Activated CD8-positive, alpha-beta memory T cell treated with anti-CD3 and anti-CD28 coated beads, Interleukin-2, amount 50 U/mL, for 4 hours (primary cell): ENCODE data around the gene PTF1A.

ENCODE experiments used
- DNase-seq: peaks from one replicate; pipeline ENCODE4 v3.0.0-alpha.2; 2020

Gene PTF1A, protein sequence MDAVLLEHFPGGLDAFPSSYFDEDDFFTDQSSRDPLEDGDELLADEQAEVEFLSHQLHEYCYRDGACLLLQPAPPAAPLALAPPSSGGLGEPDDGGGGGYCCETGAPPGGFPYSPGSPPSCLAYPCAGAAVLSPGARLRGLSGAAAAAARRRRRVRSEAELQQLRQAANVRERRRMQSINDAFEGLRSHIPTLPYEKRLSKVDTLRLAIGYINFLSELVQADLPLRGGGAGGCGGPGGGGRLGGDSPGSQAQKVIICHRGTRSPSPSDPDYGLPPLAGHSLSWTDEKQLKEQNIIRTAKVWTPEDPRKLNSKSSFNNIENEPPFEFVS

DNA sequence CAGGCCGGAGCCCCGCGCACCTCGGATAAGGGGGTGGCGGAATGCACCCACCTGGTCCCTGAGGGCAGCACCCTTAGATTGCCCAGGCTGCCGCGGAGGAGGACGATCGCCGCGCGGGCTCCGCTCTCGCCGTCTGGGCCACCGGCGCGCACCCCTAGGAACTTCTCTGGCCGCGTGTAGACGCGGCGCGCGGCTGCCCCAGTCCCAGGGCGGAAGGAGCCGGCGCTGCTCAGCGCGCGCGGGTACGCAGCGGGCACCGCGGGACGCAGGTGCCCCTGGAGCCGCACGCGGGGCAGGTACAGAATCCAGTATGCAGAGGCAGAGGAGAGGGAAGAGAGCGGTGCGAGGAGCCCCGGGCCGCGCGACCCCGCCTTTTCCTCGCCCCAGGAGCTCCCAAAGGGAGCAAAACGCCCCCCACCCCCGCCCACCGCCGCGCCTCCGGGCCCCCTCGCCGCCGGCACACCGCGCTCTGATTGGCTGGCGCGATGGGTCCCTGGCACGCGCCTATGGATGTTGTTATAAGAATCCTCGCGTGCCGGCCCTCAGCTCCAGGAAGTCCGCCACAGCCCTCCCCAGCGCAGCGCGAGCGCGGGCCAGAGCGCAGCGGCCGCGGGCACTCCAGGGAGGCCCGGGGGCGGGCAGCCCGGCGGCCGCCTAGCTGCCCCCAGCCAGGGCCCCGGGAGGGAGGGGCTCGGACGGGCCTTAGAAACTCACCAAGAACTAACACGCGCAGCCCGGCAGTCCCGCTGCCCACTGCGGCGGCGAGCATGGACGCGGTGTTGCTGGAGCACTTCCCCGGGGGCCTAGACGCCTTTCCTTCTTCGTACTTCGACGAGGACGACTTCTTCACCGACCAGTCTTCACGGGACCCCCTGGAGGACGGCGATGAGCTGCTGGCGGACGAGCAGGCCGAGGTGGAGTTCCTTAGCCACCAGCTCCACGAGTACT is at the start of gene PTF1A:
PTF1A (plus strand) TSS at position 549 of the 948 bp plus-strand sequence; CDS start at position 768, 219 bp downstream.
- DNase-seq: no peak

DNA sequence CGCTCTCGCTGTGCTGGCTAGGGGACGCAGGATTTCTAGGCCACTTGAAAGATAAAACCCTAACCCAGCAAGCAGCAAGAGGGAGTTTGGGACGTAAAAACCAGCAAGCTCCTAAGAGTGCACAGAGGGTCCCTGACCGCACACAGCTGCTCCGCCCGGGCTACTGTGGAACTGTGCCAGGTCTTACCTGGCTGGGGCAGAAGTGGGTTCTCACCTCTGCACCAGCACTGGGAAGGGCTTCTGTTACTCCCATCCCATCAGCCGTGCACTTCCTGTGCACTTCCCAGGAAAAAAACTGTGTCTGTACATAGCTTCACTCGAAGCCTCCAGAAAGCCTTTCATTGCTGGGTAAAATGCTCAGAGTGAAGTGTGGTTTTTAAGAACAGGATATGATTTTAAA is 45.9 kb upstream of the PTF1A start:
- DNase-seq: no peak

DNA sequence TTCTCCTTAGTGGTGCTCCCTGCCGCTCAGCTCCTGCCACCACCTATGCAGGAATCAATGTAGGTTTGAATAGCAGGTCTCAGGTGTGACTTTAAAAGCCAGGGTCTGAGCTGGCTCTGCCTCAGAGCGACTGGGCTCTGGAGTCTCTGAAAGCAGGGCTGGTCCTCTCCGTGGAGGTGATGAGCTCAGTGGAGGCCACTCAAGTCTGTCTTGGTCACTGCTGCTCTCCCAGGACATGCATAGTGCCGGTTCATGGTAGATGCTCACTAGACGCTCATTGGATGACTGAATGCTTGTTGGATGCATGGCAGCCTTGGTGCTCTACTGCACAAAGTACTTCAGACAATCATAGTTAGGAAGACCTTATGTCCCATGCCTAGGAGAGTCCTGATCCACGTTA is 45.1 kb upstream of the PTF1A start:
- no peak for DNase-seq

DNA sequence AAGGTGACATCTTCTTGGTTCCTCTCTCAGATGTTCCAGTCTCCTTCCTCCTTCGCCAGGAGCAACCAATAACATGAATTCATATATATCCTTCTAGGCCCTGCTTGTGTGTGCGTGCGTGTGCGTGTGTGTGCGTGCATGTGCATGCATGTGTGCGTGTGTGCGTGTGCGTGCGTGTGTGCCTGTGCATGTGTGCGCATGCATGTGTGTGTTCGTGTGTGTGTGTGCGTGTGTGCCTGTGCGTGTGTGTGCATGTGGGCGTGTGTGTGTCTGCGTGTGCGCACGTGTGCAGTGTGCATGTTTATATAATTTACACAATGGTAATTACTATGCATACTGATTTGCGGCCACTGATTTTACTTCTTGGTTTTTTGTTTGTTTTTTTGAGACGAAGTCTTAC is 43.9 kb upstream of the PTF1A start:
- DNase-seq: no peak

DNA sequence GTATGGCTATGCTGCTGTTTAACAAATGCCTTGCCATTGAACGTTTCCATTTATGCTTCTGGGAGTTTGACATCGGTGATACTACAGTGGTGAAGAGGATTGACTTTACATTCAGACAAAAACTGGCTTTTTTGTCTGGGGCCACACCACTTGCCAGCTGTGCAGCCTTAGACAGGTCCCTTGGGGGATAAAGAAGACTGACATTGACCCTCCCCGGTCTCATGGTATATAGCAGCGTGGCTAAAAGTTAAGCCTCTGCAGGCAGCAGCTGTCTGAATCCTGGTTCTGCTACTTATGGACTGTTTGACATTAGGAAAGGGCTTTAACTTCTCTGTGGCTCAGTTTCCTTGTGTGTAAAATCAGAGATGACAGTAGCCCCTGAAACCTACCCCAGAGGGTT is 42.0 kb upstream of the PTF1A start:
- DNase-seq: no peak

DNA sequence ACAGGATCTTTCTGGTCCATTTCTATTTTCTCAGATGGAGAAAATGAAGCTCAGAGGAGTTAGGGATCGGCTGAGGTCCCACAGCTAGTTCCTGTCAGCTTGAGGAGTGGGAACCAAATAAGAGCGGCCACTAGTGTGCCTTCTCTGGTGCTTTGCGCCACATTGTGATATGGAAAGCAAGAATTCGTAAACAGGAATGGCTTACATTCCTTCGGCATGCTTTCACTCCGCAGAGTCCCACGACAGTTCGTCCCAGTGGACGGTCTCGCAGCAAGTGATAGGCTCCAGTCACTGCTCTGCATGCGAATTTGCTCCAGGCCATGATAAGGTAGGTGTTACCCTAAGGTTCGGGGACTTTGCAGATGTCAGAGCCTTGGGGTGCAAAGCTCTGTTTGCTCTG is 41.5 kb upstream of the PTF1A start:
- no peak for DNase-seq

DNA sequence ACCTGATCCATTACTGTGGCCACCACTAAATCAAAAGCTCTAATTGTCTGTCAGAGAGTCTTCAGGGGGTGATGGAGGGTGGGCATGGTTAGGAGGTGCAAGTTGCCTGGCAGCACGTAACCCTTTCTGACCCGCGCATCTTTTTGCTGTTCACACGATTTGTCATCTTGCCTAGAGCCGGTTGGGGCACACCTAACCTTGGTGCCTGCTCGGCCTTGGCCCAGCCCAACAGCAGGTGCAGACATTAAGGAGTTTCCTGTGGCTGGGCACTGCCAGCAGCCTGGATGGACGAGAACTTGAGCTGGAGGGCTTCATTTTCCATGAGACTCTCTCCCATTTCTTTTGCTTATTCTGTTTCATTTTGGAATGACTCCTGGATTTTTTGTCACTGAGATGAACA is 41.0 kb upstream of the PTF1A start:
- DNase-seq: no peak

DNA sequence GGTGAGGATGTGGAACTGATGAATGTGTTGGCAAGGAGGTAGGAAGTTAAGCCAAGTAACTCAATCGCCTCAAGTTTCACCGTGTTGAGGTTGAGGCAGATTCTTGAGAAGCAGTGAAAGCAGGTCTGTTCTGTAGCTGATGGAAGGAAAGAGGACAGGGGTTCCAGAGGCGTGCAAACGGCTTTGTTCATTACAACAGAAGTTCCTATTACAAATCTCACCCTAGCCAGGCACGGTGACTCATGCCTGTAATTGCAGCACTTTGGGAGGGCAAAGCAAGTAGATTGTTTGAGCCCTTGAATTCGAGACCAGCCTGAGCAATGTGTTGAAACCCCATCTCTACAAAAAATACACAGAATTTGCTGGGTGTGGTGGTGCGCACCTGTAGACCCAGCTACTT is 36.9 kb upstream of the PTF1A start:
- no peak for DNase-seq

DNA sequence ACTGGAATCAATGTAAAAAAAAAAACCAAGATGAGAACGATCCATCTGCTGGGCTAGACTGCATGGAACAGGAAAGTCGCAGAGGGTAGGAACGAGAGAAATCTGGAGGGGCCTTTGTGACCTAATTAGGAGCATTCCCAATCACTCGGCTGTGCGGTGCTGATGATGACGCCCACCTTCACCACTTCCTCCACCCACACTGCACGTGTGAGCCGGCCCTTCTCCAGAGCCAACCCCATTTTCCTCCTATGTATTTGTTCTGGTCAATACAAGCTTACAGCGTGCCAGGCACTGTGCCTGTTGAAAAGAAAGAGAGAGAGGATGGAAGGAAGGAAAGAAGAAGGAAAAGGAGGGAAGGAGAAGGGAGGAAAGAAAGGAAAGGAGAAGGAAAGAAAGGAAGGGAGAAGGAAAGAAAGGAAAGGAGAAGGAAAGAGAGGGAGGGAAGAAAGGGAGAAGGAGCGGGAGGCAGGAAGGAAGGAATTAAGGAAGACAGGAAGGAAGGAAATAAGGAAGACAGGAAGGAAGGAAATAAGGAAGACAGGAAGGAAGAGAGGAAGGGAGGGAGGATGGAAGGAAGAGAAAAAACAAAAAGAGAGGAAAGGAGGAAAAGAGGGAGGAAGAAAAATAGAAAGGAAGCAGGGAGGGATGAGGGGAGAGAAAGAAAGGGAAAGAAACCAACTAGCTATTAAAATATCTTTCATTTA is 35.5 kb upstream of the PTF1A start:
- DNase-seq: no peak

DNA sequence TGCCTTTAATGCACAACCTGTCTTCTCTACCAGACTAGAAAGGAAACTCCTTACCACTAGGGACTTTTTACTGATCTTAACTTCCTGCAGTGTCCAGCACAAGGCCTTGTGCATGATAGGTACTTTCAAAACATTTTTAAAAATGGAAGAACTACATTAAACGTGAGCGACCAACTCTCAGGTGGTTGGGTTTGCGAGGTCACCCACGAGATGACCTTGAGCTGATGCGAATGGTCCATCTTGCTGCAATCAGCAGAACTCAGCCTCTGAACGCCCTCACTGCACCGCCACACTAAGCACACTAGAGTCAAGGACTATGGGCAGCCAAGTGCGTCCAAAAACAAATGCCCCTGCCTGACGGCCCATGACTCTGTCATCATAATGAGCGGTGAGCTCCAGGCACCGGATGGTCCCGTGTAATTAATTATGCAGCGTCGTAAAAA is 34.9 kb upstream of the PTF1A start:
- DNase-seq: no peak

DNA sequence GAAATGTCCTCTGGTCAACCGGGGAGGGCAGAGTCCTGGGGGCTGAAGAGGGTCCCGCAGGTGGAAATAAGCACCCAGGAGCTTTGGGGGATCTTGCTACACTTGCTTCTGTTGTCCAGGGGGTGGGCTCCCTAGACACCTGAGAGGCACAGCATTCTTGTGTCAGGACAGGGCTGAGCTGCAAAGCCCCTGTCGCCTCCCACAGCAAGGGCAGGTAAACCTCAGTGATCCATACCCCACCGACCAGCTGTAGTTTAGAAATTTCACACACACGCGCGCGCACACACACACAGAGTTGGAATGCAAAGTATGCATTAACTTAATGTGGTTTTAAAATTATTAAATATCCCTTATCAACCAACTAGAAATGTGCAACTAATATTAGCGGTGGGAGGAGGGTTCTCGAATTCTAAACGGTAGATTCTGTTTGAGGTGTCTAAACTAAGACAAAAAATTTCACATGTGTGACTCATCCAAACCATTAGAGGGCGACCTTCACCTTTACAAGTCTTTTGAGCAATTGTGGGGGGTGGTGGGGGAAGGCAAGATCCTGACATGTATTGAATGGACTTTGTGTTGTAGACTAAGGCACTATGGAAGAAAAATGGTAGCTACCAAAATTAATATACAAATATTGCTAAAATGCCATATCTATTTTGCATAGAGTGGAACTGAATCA is 34.3 kb upstream of the PTF1A start:
- no peak for DNase-seq

DNA sequence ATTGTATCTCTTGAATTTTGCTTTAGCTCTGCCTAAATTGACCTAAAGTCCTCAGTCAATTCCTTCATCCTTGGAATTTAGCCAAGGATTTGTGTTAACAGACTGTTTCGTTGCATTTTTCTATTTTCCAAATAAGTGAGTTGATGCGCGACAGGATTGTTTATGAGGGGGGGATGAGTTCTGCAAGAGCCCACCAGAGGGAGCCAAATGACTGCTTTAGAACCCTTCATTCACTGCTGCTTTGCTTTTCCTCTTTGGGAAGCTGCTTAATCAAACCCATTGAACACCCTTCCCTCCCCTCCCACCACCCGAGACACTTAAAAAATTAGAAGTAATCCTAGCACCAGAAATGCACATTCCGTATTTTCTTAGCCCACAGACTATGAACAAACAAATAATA is 33.7 kb upstream of the PTF1A start:
- peak; percentile 22 for DNase-seq

DNA sequence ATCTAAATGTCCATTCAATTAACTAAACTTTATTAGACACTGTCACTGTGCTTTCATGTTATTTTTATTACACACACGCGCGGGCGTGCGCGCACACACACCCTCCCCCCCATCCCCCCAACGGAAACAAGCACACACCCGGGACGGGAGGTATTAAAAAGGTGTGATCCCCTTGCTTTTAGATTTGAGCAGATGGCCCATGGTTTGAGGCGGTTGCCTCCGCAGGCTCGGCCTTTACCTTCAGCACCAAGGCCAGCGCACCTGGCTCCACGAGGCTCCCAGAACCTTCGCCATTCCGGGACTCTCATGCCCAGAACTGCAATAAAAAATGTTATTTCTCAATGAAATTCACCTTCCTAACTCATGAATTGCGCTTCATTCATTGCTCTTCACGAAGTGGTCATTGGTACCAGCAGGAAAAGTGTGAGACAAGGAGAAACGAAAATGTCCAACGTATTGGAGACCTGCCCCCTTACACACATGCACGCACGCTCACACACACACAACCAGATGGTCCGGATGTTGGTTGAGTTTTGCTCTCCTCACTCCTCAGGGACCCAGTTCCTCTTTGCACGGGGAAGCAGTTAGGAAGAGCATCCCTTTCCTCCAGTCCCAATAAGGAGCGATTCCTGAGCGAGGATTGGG is 20.8 kb upstream of the PTF1A start:
- no peak for DNase-seq

DNA sequence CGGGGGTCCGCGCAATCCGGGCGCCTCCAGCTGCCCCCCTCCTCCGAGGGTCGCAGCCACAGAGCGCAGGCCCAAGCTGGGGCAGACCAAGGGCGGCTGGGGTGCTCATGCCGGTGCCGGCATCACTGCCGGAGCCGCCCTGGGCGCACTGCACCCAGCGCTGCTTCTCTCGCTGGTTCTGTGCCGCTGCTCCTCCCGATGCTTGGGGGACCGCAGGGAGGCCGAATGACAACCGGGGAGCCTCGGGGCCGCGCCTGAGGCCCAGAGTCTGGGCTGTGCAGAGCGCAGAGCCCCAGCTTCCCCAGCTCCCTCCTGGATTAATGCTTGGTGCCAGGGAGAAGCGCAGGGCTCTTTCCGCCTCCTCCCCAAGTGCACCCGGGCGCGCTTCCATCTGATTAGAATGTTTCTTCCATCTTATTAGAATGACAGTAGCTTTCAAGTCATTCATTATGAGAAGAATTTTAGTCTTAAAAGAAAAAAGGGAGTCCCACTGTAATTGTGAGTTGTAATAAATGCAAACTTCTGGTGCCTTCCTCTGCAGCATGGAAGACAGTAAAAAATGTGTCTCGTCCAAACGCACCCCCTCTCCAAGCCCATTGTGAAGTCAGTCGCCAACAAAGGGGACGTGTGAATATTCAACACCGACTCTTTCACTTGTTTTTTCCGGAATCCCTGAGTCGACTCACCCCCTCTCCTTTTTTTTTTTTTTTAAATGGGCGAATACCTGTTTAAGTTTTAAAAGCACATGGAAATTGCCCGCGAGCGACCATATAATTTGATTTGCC is 19.5 kb upstream of the PTF1A start:
- no peak for DNase-seq

DNA sequence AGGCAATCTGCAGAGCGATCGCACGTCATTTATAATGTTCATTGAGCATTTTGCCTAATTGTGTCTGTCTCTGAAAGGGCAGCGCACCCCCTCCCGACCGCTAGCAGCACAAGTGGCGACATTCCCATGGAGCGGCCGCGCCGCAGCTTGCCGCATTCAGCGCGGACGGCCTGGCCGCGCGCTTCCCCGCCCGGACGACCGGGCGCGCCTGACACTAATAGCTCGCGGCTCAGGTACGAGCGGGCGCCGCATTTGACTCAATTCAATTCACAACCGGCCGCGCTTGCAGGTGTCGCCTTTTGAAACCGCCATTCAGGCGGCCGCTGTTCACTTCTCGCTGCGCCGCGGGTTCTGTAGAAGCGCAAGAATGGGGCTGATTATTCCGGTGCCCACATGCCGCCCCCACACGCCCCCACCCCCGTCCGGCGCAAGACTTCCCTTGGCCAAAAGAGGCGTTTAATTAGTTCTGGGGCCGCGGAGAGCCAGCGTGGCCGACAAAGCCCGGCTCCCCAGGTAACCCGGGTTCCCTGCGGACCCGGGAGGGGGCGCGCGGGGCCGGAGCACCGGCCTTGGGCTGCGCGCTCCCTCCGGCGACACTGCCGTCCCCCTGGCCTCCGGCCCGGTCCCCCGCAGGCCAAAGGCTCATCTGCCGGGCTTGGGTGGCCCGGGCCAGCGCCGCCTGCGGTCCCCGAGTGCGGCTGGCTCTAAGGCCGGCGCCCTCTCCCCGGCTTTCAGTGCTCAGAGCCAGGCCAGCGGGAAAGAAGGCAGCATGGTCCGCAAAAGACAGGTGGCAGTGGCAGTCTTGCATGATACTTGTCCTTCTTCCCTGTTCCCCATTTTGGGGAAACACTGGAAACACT is 18.7 kb upstream of the PTF1A start:
- no peak for DNase-seq

DNA sequence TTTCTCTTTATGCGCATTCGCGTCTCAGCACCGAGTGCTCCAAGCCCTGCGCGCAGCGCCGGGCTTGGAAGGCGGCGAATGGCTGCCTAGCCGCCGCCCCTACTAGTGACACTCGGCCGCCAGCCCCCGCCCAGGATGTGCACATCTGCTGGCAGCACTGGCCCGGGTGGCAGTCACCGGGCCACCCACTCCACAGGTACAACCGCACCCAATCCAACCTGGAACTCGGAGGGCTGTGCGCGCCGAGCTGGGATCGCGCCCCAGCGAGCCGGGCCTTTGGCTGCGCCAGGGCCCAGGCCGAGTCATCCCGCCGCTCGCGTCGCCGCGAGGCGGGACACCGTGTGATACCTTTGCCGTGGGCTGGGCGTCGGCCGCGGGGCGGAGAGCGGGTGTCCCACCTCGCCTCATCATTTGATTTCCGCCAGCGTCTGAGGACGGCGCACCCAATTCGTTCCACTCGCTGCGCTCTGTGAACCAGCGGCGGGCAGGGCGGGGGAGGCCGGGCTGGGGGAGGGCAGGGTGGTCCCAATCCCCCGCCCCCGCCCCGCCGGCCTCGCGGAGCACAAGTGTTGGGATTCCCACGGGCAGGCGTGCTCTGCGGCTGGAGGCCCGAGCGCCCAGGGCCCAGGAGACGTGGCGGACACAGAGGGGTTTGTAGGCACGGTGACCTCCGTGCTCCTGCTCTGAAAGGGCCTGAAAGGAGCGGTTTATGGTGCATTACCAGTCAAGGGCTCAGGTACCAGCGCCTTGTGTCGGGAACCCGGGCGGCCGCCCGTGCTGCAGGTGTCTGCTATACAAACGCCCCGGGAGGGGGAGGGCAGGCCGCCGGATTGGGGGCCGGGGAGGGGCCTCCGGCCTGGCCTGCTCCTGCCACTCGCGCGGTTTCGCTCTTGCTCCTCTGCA is 17.8 kb upstream of the PTF1A start:
- no peak for DNase-seq

DNA sequence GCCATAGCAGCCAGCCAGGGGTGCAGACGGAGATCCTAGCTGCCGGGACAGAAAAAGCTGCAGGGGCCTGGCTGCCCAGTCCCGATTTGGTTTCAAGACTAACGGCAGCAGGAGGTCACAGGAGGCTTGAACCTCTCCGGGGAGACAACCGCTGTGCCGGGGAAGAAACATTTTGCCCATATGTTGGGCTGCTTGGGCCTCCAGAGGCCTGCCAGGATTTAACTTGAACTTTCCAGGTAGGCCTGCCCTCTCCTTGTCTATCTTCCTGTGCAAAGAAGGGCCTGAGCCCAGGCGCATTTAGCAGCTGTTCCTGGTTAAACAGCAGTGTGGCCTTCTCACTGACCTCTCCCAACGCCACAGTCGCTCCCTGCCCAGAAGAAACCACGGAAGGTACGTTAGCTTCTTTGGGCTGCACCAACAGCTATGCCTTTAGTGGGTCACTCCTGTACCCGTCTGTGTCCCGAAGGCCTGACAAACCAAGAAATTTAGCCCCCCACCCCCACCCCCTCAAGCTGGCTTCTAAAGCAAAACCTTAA is 17.1 kb upstream of the PTF1A start:
- DNase-seq: no peak

DNA sequence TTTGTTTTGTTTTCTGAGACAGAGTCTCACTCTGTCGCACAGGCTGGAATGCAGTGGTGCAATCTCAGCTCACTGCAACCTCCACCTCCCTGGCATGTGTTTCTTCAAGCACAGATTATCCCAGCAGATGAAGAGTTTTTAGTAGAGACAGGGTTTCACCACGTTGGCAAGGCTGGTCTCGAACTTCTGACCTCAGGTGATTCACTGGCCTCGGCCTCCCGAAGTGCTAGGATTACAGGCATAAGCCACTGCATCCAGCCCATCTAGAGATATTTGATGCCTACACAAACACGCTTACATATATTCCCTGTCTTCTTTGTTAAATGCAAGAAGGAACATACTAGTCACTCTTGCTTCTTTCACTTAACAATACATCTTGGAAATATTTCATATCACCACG is 5.9 kb upstream of the PTF1A start:
- no peak for DNase-seq

DNA sequence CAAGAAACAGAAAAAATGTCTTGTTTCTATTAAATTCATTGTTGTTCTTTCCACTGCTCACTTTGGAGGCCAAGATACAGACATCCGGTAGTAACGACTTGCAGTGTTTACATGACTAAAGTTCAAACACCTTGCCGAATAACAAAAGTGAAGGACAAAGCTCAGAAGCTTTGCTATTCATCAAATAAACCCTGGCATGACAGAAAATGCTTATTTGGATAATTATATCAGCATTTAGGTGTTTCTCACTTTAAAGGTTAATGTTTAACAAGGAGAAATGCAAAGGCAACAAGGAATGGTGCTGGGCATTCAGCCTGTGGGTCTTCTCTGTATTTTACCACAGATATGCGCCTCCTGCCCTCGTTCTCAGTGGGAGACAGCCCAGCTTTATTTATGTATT is 5.4 kb upstream of the PTF1A start:
- DNase-seq: no peak
